Hepatocyte (in vitro differentiated cells): Measurements from ENCODE around the gene ZDHHC5. TPM values are rescaled to one million over a fixed set of nuclear protein-coding genes. Genes with fewer than 3 reads are reported as not detected.

ENCODE experiments used
- DNase-seq: peaks from one replicate; pipeline ENCODE4 v3.0.0-alpha.2; 2016; ENCODE audit warnings: low spot score
- H2AFZ ChIP-seq: fragments of 200-600 bp; sonication (generic); 2 replicates; pipeline ENCODE4 v1.6.0; 2016; ENCODE audit warnings: antibody characterized with exemption, mild to moderate bottlenecking
- H3K27ac ChIP-seq: fragments of 200-600 bp; sonication (generic); 2 replicates; pipeline ENCODE4 v1.5.1; 2016; ENCODE audit warnings: mild to moderate bottlenecking
- H3K27me3 ChIP-seq: fragments of 200-600 bp; sonication (generic); 2 replicates; pipeline ENCODE4 v1.6.1; 2016
- H3K36me3 ChIP-seq: fragments of 200-600 bp; sonication (generic); replicated peaks from 2 replicates; pipeline ENCODE4 v1.5.1; 2016; ENCODE audit warnings: low read depth; ENCODE audit not compliant: insufficient read depth
- H3K4me1 ChIP-seq: fragments of 200-600 bp; sonication (generic); 2 replicates; pipeline ENCODE4 v1.5.1; 2016; ENCODE audit warnings: mild to moderate bottlenecking, moderate library complexity; ENCODE audit not compliant: insufficient read depth
- H3K4me2 ChIP-seq: fragments of 200-600 bp; sonication (generic); 2 replicates; pipeline ENCODE4 v1.6.0; 2016
- H3K4me3 ChIP-seq: fragments of 200-600 bp; sonication (generic); 2 replicates; pipeline ENCODE4 v1.5.1; 2016; ENCODE audit warnings: mild to moderate bottlenecking
- H3K79me2 ChIP-seq: fragments of 200-600 bp; sonication (generic); 2 replicates; pipeline ENCODE4 v1.6.0; 2017; ENCODE audit warnings: mild to moderate bottlenecking
- H3K9me2 ChIP-seq: fragments of 200-600 bp; sonication (generic); replicated peaks from 2 replicates; pipeline ENCODE4 v1.6.0; 2017; ENCODE audit warnings: mild to moderate bottlenecking; ENCODE audit not compliant: insufficient read depth
- H3K9me3 ChIP-seq: fragments of 200-600 bp; sonication (generic); 2 replicates; pipeline ENCODE4 v1.5.1; 2016; ENCODE audit warnings: low read depth, mild to moderate bottlenecking
- H4K20me1 ChIP-seq: fragments of 200-600 bp; sonication (generic); 2 replicates; pipeline ENCODE4 v1.6.0; 2016; ENCODE audit warnings: mild to moderate bottlenecking; ENCODE audit not compliant: insufficient read depth, poor library complexity, severe bottlenecking
- EZH2 ChIP-seq: fragments of 200-600 bp; sonication (generic); IDR thresholded peaks from 2 replicates; pipeline ENCODE4 v1.6.1; 2016; ENCODE audit warnings: antibody characterized with exemption, mild to moderate bottlenecking, borderline replicate concordance
- EZH2phosphoT487 ChIP-seq: fragments of 200-600 bp; sonication (generic); IDR thresholded peaks from one replicate; pipeline ENCODE4 v1.6.1; 2018; ENCODE audit warnings: antibody characterized with exemption, mild to moderate bottlenecking, low read depth, moderate library complexity; ENCODE audit not compliant: unreplicated experiment, severe bottlenecking
- WGBS: methylation state at CpG from one replicate; pipeline ENCODE4 v1.1.6; 2016; ENCODE audit warnings: low lambda C conversion rate; ENCODE audit errors: missing lambda C conversion rate; 5-methylcytosine and 5-hydroxymethylcytosine counted together
- polyA plus RNA-seq: library from polyadenylated mRNA; unstranded; fragments of >200 nt; fragmentation: Nextera tagmentation; extraction: Ambion mirVana; gene quantifications from 2 replicates; pipeline ENCODE4 v1.2.1, GENCODE V29; 2016
- total RNA-seq: library from RNA; depleted of rRNA; stranded (reverse); fragments of >200 nt; gene quantifications from 2 replicates; pipeline ENCODE4 v1.2.3, GENCODE V29; 2014
- TF ChIP-seq, protein P1 (sequence below): fragments of 200-600 bp; sonication (generic); IDR thresholded peaks from 2 replicates; pipeline ENCODE4 v1.5.1; 2016; ENCODE audit warnings: antibody characterized with exemption, mild to moderate bottlenecking; ENCODE audit not compliant: poor library complexity

The ZDHHC5 gene
- total and polyA plus RNA-seq, 2 experiments from 2014 or later = 41.3 to 42.3 TPM

DNA sequence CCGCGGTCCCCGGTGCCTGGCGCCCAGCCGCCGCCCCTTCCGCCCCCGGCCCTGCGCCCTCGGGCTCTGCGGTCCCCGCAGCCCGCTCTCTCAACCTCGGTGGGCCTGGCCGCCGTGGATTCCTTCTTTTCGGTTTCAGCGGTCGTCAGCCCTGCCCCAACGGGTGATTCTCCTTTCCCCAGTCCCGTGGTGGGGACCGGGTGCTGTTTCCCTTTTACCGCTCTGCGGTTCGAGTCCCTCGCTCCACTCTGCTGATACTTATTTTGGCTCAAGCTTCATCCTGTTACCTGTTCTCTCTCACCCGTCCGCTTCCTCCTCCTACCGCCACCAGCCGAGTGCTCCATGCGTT lies 494 bp downstream of the ZDHHC5 start:
- peak overlapping the region; percentile 97 for H3K27ac ChIP-seq
- TF ChIP-seq EZH2 (no peak), EZH2phosphoT487 (no peak)
- TF ChIP-seq, protein P1, sequence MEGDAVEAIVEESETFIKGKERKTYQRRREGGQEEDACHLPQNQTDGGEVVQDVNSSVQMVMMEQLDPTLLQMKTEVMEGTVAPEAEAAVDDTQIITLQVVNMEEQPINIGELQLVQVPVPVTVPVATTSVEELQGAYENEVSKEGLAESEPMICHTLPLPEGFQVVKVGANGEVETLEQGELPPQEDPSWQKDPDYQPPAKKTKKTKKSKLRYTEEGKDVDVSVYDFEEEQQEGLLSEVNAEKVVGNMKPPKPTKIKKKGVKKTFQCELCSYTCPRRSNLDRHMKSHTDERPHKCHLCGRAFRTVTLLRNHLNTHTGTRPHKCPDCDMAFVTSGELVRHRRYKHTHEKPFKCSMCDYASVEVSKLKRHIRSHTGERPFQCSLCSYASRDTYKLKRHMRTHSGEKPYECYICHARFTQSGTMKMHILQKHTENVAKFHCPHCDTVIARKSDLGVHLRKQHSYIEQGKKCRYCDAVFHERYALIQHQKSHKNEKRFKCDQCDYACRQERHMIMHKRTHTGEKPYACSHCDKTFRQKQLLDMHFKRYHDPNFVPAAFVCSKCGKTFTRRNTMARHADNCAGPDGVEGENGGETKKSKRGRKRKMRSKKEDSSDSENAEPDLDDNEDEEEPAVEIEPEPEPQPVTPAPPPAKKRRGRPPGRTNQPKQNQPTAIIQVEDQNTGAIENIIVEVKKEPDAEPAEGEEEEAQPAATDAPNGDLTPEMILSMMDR = no peak
- H3K4me3 ChIP-seq = peak overlapping the region; percentile 94
- H4K20me1 ChIP-seq = peaks cover 12% of the 10 kb centered on the region
- H3K36me3 ChIP-seq = no peaks in the 10 kb centered on the region
- WGBS = 2% methylated on average over 18 of the region's 31 CpGs
- peak overlapping the region; percentile 79 for H3K4me2 ChIP-seq
- peaks cover 48% of the 10 kb centered on the region for H3K79me2 ChIP-seq
- H3K9me2 ChIP-seq = no peaks in the 10 kb centered on the region
- no peaks in the 10 kb centered on the region for H3K9me3 ChIP-seq
- H3K27me3 ChIP-seq = no peaks in the 10 kb centered on the region
- H2AFZ ChIP-seq = peak overlapping the region; percentile 70
- H3K4me1 ChIP-seq = peaks cover 9% of the 10 kb centered on the region
- no peak for DNase-seq

DNA sequence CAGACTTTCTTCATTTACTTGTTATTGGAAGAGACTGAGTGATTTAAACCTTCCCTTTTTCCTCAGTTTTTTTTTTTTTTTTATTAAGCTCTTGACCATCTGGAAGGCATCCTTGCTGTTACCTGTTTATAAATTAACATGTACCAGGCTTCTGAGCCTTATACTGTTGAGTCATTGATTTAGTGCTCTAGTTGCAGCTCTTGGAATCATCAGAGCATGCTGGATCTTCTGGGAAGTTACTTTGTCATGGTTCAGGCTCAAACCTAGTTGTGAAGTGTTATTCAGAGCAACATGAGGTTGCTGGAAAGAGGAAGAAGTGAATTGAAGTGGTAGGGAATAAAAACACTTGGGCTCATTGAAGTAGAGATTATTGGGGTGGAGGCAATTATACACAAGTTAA lies 6.3 kb downstream of the ZDHHC5 start:
- H3K4me3 ChIP-seq = no peak overlapping the region
- no peak overlapping the region for H2AFZ ChIP-seq
- TF ChIP-seq EZH2phosphoT487 (no peak), EZH2 (no peak)
- TF ChIP-seq, protein P1 = no peak
- DNase-seq = no peak
- peaks cover 7% of the 10 kb centered on the region for H3K4me1 ChIP-seq
- peaks cover 95% of the 10 kb centered on the region for H3K79me2 ChIP-seq
- no peaks in the 10 kb centered on the region for H3K36me3 ChIP-seq
- no peak overlapping the region for H3K27ac ChIP-seq
- H3K27me3 ChIP-seq = no peaks in the 10 kb centered on the region
- H4K20me1 ChIP-seq = peaks cover 26% of the 10 kb centered on the region
- no peaks in the 10 kb centered on the region for H3K9me3 ChIP-seq
- H3K9me2 ChIP-seq = no peaks in the 10 kb centered on the region
- H3K4me2 ChIP-seq = no peak overlapping the region

DNA sequence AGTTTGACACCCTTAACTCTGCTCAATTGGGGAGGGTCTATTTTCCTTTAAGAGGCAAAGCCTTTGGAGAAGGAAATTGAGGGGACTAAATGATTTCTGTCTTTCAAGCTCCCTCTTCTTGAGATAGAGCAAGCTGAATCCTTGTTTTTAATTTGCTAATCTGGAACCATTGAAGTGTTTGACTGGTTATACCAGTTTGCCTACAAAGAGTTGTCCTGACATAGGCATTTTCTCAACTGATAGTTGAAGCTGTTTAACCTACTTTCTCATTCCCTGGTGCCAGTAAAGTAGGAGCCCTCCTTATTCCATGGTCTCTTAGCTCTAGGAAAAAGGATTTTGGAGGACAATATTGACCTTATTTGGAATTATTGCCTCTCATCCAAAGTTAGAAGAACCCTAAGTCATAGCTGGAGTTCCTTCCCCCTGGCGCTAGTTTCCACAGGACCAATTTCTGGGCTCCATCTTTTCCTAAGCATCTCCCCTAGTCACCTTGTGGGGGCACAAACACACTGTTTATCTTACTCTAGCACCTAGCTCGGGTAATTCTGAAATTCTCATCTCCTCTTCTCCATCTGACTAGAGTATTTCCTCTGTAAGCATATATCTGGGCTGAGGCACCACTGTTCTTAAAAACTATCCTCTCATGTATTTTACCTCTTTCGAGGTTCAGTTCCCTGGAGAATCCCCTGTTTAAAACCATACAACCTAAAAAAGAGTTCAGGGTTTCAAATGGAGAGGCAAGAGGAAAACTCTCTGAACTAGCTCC lies 7.4 kb downstream of the ZDHHC5 start:
- Histone ChIP-seq H3K27me3 (no peaks in the 10 kb centered on the region), H3K79me2 (peaks cover 95% of the 10 kb centered on the region), H3K9me2 (no peaks in the 10 kb centered on the region), H3K4me2 (peak overlapping the region; percentile 29), H3K9me3 (no peaks in the 10 kb centered on the region), H4K20me1 (peaks cover 25% of the 10 kb centered on the region), H3K27ac (peak overlapping the region; percentile 18), H3K36me3 (no peaks in the 10 kb centered on the region), H2AFZ (no peak overlapping the region), H3K4me1 (no peaks in the 10 kb centered on the region), H3K4me3 (no peak overlapping the region)
- DNase-seq = no peak
- 88% methylated on average over 3 of the region's 3 CpGs for WGBS
- TF ChIP-seq, protein P1 = no peak
- TF ChIP-seq EZH2phosphoT487 (no peak), EZH2 (no peak)
